IPS-NIHi7 (cell line): Measurements from ENCODE around the gene SLC7A11.
A peak's percentile ranks its signal among the peaks of the same experiment; 100 is the strongest.
"Not testable (repeated sequence)": the region's sequence is repeated elsewhere in the genome, so short reads cannot be mapped to it uniquely, and the experiment has no call there.

Source experiments
- DNase-seq: peaks from one replicate; pipeline ENCODE4 v3.0.0; 2012; ENCODE audit warnings: mixed read lengths; ENCODE audit errors: extremely low spot score

The SLC7A11 gene

GRCh38 chr4:138242834-138243156 lies 646 bp upstream of the SLC7A11 start:
- no peak for DNase-seq

DNA sequence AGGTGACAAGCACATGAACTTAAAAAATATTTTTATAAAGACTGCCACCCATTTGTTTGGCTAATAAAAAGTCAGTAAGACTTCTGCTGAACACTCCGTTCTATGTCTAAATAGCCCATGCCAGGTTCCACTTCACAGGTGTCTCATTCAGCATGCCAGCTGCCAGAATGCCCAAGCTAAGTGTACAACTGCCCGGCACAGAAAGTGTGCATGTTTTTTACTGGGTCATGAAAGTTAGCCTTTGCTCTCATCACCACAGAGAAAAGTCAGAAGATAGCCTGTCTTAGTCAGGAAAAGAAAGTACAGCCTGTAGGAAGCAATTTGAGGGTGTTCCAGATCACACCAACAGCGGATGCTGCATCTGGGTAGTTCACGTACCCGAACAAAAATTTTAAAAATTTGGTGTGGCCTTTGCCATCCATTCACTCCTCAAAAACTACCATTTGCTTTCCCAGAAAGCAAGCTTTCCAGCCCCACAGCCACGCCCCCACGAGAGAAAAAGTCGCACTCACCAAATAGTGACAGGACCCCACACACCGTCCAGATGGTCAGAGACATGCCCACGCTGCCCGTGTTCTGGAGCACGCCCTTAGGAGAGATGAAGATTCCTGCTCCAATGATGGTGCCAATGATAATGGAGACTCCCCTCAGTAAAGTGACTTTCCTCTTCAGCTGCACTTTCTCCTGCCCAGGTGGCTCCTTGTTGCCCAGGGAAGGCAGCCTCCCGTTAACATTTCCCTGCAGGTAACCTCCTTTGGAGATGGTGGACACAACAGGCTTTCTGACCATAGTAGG lies 671 bp downstream of the SLC7A11 start:
- no peak for DNase-seq

GRCh38 chr4:138239491-138239890 lies 2.7 kb downstream of the SLC7A11 start:
- DNase-seq: no peak

GRCh38 chr4:138238521-138239292 lies 3.4 kb downstream of the SLC7A11 start:
- no peak for DNase-seq

DNA sequence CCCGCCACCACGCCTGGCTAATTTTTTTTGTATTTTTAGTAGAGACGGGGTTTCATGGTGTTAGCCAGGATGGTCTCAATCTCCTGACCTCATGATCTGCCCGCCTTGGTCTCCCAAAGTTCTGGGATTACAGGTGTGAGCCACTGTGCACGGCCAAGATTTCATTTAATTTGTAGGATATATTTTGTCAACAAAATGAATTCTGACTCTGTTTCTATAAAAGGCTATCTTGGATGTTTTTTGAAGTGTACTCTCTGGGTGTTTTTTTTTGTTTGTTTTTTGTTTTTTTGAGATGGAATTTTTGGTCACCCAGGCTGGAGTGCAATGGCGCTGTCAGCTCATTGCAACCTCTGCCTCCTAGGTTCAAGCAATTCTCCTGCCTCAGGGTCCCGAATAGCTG lies 5.0 kb downstream of the SLC7A11 start:
- not testable (repeated sequence) for DNase-seq

DNA sequence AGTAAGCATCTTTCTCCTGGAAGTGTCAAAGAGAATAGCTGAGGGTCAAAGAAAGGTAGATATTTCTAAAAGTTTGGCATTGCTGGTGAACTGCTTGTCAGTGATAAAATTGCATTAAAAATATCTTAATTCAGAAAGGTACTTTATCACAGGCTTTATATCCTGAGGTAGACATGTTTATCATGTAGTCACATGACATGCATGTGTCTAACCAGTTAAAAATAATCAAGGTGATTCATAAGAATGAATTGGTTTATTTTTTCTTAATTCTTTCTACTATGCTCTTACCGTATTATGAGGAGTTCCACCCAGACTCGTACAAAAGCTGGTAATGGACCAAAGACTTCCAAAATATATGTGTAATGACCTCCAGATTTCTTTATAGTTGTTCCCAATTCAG lies 6.1 kb downstream of the SLC7A11 start:
- no peak for DNase-seq

GRCh38 chr4:138235419-138235952 lies 6.7 kb downstream of the SLC7A11 start:
- no peak for DNase-seq

DNA sequence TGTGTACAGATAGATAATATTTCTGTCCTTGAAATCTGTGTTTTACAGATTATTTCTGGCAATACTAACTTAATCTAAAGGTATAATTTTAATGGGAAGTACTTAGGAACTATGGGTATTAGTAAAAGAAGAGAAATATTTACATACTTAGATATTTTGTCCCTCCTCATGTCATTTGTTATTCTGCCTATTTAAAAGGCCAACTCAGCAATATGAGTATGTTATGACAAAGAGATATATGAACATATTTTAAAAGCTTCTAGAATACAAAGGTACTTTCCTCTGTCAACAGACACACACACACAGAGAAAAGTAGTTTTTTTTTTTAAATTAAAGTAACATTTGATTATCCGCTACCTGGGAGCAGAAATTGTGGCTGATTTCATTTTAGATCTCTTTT lies 7.9 kb downstream of the SLC7A11 start:
- no peak for DNase-seq

- no peak for DNase-seq
Measured at GRCh38 chr4:138233313-138234034, 8.7 kb downstream of the SLC7A11 start.

DNA sequence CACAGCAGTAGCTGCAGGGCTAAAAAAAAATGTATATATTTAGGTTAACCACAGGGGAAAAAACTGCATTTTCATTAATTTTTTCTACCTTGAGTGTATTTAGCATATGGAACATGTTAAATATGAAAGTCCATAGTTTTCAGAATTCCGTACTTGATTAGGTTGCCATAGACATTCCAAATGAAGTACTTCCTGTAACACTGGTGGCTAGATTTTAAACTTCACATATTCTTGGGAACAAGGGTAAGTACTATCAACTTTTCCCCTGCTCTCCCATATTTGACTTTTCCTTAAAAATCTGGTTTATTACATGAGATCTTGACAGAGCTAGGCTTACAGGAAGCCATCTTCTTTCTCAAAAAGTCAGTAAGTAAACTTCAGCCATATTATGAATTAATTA lies 9.8 kb downstream of the SLC7A11 start:
- no peak for DNase-seq

- no peak for DNase-seq
Measured at GRCh38 chr4:138230048-138230447, 12.1 kb downstream of the SLC7A11 start.

DNA sequence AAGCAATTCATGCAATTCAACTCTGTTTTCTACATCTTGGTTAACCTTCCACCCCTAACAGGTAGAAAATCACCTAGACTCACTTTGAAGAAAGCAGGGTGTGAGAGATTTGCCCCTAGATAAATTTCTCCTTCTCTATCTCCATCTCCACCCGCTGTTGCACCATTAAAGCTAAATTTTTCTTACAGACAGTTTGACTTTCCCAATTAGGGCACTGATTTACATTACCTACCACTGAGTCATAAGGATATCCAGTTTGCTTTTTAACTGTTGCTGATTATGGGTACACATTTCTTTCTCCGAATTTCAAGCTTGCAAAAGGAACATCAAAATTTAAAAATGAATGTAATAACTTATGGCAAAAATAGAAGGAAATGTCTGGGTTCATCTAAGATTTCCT lies 13.0 kb downstream of the SLC7A11 start:
- DNase-seq: no peak

- no peak for DNase-seq
Measured at GRCh38 chr4:138226351-138226750, 15.8 kb downstream of the SLC7A11 start.

GRCh38 chr4:138225477-138225876 lies 16.7 kb downstream of the SLC7A11 start:
- DNase-seq: no peak

GRCh38 chr4:138224614-138225013 lies 17.5 kb downstream of the SLC7A11 start:
- no peak for DNase-seq

GRCh38 chr4:138223231-138223910 lies 18.8 kb downstream of the SLC7A11 start:
- peak; percentile 13 for DNase-seq

GRCh38 chr4:138222046-138222445 lies 20.1 kb downstream of the SLC7A11 start:
- DNase-seq: no peak

DNA sequence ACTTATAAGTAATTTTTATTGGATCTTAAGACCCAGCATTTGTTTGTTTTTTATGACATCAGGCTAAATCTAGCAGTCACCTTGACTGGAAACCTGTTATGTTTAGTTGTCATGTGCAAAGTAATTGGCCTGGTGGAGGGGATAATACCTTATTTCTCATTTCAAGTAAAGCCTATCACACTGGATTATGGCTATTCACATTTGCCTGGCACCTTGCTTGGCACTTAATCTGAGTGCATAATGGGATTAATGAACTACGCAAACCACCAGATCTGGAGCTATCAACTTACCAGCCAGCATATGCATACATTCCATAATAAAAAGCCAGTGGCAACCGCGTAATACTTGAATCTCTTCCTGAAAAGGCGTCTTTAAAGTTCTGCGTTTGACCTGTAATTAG lies 23.2 kb downstream of the SLC7A11 start:
- no peak for DNase-seq

DNA sequence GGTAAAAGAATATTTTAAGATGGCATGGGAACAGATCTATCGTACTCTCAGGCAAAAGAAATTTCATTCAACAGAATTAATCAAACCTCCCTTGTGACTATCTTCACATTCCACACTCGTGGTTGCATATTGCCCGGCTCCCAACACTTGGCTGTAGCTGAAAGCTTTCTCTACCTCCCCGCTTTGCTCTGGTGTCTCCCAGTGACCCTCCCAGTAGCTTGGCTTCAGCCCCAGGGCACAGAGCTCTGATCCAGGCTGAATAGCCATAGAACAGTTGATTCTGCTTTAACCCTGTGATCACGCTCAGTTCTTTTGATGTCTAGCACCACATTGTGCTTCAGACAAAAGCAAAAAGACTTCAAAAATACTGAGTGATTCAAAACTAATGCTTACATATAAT lies 24.6 kb downstream of the SLC7A11 start:
- DNase-seq: peak; percentile 32

DNA sequence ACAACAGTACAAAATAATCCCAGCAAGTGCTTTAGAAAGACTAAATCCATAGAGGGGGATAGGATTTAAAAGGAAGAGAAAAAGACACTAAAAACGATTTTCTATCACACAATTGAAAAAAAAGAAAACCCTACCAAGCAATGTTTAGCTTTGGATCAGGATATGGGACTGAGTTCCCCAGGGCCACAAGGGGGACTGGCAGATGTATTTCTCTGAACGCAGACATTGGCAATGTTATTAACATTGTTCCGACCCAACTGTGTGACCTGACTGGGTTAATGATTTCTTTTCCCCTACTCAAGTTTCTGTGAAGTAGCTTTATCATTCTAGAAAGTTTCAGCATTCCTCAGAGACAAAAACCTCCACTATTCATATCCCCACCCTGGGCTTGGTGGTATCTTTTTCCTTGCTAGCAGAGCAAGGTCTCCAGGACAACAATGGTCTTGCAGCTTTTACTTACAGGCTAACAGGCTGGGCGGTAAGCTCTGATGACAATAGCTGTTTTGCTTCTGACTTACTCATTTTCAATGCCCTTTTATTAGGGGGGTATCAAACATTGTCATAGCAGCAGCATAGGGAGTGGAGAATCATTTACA lies 25.8 kb downstream of the SLC7A11 start:
- DNase-seq: no peak

GRCh38 chr4:138210576-138210975 lies 31.6 kb downstream of the SLC7A11 start:
- not testable (repeated sequence) for DNase-seq
